Panc1 (cell line): Measurements from ENCODE around the gene SPINK7.

Experiments used
- CTCF ChIP-seq: fragments of 450-650 bp; IDR thresholded peaks from 2 replicates; pipeline ENCODE4 v1.5.1; 2017; ENCODE audit warnings: mild to moderate bottlenecking
- REST ChIP-seq, 2 experiments: IDR thresholded peaks; 2 replicates each; pipeline ENCODE4 v1.6.1; 2011 to 2012; ENCODE audit warnings: low read depth in 2 of 2, control low read depth in 1 of 2, low read length in 1 of 2, mild to moderate bottlenecking in 1 of 2, moderate library complexity in 1 of 2; ENCODE audit not compliant: insufficient read depth in 1 of 2
- SIN3A ChIP-seq: IDR thresholded peaks from 2 replicates; pipeline ENCODE4 v1.6.1; 2012; ENCODE audit warnings: low read depth, mild to moderate bottlenecking, low read length, moderate library complexity, borderline replicate concordance; ENCODE audit not compliant: insufficient read depth

- no peak for TF ChIP-seq CTCF
- no peak for TF ChIP-seq REST (IDR thresholded peaks at IDR 0.05; ENCODE audit: insufficient read depth in 1 of 2, low read depth in 2 of 2, low read length in 1 of 2)
- no peak for TF ChIP-seq SIN3A
Observed at GRCh38 chr5:148311484-148311883, 739 bp upstream of the SPINK7 start.
